ENCODE measurements around the gene WFDC12.

- TF ChIP-seq EZH2 (IDR thresholded peaks at IDR 0.05; ENCODE audit: borderline replicate concordance, low read depth, low read length, severe bottlenecking): no peak
- no peak for TF ChIP-seq POLR2AphosphoS5 (IDR thresholded peaks at IDR 0.05; ENCODE audit: insufficient read depth, low read depth, low read length)
Measured at GRCh38 chr20:45110301-45110700, 14.0 kb downstream of the WFDC12 start.

Measured in endothelial cell of umbilical vein (primary cell).